Epidermal melanocyte (primary cell): ENCODE data around the gene WASF2.
A peak's percentile ranks its signal among the peaks of the same experiment; 100 is the strongest.

ENCODE experiments used
- DNase-seq: peaks from one replicate; pipeline ENCODE4 v3.0.0; 2011; ENCODE audit warnings: low spot score; ENCODE audit not compliant: insufficient read length

Gene WASF2

DNA sequence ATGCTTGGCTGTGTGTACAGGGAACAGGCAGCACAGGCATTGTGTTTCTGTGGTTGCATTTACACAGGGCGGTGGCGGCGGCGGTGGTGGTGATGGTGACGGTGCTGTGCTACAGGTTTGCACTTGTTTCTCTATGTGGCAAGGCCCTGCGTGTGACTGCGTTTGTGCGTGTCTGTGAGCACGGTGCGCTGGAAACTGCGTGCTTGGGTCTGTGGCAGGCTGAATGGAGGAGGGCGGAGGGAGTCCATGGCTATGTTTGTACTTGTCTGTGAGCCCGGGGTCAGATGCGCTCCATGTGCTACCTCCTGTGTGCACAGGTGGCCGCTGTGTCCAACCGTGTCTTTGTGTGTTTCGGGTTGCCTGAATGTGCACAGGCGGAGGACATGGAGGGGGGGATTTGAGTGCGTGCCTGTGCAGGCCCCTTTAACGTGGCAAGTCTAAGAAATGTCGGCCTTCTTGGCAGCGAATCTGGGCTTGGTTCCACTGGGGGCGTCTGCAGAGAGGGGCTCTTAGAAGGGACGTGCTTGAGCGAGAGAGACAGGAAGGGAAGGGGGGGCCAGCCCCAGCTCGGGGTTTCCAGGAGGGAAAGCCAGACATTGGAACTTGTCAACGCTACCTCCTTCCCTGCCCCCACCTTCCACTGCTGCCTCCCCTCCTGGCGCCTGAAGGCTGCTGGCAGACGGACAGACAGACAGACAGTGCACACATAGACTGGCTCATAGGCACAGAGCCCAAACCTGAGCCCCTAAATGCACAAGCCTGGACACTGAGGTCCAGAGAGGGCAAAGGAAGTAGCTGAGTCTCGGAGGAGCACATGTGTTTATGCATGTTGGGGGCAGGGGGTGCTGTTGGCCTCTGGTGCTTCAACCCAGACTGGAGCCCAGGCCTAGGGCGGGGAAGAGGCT, 32.7 kb upstream of the WASF2 start:
- DNase-seq: no peak

DNA sequence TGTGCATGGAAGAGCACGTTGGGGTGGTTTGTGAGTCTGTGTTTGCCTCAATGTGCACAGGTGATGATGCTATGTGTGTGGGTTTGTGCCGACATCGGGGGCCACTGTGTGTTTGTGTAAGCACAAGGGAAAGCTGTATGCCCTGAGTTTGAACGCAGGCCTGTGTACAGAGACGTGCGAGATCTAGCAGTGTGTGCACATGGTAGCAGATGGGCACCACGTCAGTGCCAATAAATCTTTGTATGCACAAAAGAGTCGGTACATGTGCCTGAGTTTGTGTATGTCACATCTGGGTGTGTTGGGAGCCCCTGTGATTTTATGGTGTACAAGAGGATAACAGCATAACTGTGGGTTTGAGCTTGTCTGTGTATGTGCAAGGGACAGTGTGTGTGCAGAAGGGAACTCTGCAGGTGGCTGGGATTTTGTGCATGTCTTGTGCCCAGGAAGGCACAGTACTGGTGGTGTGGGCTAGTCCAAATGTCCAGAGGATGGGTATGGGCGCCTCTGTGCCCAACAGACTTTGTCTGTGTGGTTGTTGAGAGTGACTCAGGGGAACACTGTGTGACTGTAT, 32.0 kb upstream of the WASF2 start:
- no peak for DNase-seq

GRCh38 chr1:27521336-27521831, 31.4 kb upstream of the WASF2 start:
- no peak for DNase-seq

- DNase-seq: no peak
Measured at GRCh38 chr1:27520651-27521050, 30.7 kb upstream of the WASF2 start.

DNA sequence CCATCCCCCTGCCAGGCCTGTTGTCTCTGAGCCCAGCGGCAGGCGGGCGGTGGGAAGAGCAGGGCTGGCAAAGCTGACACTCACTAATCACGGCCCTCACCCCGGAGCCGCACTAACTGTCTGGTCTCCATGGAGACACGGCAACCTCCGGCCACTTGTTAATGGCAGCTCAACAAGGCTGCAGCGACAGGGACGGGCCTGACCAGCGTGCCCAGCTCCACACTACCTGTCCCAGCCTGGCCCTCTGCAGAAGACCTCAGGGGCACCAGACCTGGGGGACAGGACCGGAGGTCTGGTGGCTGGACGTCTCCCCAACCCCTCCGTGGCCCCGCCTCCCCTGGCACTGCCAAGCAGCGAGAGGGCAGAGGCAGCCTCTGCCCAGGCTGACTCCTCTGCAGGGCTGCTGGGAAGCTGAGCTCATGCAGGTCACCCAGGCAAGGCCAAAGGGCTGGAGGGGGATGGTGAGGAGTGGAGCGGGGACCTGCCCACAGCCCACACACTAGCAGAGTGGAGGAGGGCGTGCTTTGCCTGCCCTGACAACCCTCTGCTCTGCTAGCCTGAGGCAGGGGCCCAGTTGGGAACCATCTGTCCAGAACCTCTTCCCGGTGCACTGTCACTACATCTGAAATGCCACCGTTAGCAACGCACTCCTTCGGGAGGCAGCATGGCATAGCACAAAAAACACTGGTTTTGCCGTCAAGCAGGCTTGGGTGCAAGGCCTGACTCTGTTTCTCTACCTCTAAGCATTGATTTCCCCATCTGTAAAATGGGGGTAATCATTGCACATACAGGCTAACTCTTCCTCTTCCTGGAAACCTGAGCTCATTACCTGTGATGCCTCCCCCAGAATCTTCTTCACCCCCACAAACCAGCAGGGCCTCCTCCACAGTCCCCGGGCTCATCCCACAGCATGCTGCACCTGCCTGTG, 29.6 kb upstream of the WASF2 start:
- DNase-seq: no peak

GRCh38 chr1:27518808-27519207, 28.8 kb upstream of the WASF2 start:
- DNase-seq: no peak

- DNase-seq: no peak
Measured at GRCh38 chr1:27517907-27518718, 28.1 kb upstream of the WASF2 start.

GRCh38 chr1:27517301-27517700, 27.3 kb upstream of the WASF2 start:
- no peak for DNase-seq

DNA sequence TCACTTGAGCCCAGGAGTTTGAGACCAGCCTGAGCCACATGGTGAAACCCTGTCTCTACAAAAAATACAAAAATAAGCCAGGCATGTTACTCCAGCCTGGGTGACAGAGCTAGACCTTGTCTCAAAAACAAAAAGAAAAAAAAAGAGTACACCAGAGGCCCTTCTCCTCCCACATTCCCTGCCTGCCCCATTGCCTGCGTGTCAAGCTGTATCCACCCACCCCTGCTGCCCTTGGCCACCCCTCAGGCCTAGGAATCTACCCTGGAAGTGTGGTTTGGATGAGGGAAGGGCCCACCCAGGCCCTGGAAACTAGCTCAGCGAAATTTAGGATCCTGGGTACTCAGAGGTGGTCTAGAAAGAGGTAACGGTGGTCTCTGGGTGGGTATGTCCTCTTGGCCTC, 25.7 kb upstream of the WASF2 start:
- DNase-seq: no peak

DNA sequence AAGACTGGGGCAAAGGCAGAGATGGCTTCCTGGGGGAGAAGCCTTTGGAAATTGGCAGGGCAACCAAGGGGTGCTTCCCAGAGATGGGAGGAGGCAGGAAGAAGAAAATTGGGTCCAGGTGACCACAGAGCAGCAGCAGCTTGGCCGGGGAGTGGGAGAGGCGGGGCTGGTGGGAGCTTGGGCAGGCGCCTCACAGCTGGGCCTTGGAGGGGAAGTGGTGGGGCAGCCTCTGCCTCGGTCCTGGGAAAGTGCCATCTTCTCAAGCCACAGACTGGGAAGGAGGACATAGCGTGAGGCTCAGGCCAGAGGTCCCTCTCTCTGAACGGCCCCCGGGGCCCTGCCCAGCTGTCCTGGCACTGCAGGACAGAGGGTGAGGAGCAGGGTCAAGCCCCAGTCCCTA, 24.0 kb upstream of the WASF2 start:
- no peak for DNase-seq

GRCh38 chr1:27513528-27513927, 23.6 kb upstream of the WASF2 start:
- no peak for DNase-seq

GRCh38 chr1:27509127-27510080, 19.4 kb upstream of the WASF2 start:
- DNase-seq: no peak

DNA sequence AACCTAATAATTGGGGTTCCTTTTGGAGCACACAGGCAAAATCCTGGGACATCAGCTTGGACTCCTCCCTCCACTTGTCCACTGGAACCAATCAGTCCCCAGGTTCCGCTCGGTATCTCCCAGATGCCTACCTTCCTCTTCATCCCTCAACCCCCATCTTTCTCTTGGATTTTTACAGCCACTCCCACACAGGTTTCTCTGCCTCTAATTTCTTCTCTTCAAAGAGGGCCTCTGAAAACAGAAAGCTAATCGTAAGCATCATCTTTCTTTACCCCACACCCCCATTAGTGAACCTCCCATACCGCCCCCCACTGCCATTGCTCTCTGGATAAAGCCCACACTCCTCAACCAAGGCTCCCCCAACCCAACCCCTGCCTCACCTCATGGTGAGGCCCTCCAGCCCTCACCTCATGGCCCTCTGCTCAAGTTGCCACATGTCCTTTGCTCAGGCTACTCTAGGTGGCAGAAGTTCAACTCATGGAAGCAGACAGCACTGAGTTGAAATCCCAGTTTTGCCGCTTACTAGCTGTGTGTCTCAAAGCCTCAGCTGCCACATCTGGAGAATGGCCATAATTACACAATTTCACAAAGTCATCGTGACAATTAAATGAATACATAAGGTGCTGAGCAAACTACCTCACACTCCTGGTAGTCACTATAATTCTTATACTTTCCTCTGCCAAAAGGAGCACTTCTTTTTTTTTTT, 18.1 kb upstream of the WASF2 start:
- DNase-seq: no peak

GRCh38 chr1:27506703-27507102, 16.7 kb upstream of the WASF2 start:
- DNase-seq: no peak

DNA sequence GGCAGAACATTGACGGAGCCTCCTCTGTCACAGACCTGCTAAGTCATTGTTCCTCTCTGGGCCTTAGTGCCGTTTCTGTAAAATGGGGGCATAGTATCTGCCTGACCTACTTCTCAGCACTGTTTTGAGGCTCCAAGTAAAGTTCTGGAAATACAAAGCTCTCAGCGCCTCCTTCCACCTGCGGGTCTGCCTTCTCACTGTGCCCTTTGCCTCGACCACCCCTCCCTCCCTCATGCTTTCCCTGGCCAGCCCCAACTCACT, 15.4 kb upstream of the WASF2 start:
- no peak for DNase-seq

DNA sequence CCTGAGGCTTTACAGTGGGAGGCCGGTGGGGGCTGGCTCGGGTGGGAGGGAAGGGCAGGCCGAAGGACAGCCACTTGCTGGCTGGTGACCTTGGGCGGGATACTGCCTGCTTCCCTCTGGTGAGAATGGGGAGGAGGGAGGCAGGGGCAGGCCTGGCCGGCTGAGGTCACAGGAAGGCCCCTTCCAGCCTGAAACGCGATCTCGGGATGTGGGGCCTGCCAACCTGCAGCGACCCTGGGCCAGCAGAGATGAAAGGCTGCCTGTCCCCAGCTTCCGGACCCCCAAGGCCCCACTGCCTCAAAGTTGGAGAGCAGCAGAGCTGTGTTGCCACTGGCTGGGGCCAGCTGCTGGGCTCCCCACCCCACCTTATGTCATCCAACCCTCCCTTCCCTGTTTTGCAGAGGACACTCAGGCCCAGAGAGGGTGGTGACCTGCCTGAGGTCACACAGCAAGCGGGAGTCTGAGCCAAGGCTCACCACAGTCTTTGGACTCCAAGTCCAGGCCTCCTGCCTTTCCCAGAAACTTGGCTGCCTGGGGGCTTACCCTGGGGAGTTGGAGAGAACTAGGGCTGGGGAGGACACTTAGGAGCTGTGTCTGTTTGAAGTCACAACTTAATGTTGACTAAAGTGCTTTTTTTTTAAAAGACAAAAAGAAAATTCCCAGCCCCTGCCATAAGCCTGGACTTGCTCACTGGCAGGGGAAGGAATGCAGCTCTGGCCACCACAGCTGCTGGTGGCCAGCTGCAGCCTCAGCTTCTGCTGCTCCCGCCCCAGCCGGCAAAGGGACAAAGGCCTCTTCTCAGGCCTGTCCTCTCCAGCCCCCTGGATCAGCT, 14.8 kb upstream of the WASF2 start:
- DNase-seq: peak; percentile 78

GRCh38 chr1:27503844-27504587, 14.0 kb upstream of the WASF2 start:
- DNase-seq: no peak

DNA sequence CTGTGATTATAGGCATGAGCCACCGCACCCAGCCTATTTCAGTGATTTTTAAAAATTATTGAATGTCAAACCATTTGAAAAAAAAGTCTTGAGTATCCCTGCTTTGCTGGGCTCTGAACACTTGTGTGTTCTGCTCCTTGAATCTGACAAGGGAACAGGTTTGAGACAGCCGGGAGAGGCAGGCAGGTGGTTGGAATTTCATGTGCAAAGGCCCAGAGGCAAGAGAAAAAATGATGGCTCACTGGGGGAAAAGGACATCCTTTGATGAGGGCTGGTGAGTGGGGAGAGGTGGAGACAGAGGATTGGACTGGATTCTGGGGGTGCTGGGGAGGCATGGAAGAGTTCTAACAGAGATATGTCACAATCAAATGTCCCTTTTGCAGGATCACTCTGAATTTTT, 13.1 kb upstream of the WASF2 start:
- DNase-seq: no peak
